ENCODE results near the gene AFG1L. TPM values are rescaled to one million over a fixed set of nuclear protein-coding genes. Genes with fewer than 3 reads are reported as not detected.
"Not testable (repeated sequence)": the region's sequence is repeated elsewhere in the genome, so short reads cannot be mapped to it uniquely, and the experiment has no call there.

Gene AFG1L
- total RNA-seq, 1 experiment from 2014 or later, result 7.1 TPM

DNA sequence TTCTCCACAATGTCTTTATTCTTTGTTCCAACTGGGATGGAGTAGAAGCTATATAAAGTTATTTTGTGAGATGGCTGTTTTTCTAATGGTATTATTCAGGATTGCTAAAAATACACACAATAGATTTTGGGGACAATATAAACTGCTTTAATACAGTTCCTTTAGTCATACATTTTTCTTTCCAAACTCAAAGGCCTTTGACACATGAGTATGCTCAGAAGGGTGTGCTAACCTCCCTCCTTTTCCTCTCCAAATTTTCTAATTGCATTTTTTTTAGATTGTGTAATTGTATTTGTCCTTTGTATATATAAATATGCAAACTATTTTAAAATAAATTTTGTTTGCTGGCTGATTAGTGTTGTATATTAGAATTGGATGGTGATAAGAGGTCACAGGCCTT, 146.3 kb downstream of the AFG1L start:
- H3K9me3 Mint-ChIP-seq (ENCODE audit: low read depth, unreplicated experiment), result no peaks in the 10 kb centered on the region
- CTCF ChIA-PET, result interaction anchor here (0.6 kb wide), 1 partner anchor 837 kb away, joined by 4 read pairs; no protein-coding TSS in a partner anchor
- TF ChIP-seq, protein P1, sequence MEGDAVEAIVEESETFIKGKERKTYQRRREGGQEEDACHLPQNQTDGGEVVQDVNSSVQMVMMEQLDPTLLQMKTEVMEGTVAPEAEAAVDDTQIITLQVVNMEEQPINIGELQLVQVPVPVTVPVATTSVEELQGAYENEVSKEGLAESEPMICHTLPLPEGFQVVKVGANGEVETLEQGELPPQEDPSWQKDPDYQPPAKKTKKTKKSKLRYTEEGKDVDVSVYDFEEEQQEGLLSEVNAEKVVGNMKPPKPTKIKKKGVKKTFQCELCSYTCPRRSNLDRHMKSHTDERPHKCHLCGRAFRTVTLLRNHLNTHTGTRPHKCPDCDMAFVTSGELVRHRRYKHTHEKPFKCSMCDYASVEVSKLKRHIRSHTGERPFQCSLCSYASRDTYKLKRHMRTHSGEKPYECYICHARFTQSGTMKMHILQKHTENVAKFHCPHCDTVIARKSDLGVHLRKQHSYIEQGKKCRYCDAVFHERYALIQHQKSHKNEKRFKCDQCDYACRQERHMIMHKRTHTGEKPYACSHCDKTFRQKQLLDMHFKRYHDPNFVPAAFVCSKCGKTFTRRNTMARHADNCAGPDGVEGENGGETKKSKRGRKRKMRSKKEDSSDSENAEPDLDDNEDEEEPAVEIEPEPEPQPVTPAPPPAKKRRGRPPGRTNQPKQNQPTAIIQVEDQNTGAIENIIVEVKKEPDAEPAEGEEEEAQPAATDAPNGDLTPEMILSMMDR (IDR thresholded peaks at IDR 0.05; ENCODE audit: unreplicated experiment), result no peak
- intact Hi-C loops (cut with micrococcal nuclease; ENCODE audit: unreplicated experiment), result no loop called here
- no TSS peak for BruUV-seq (replicated peaks)
- no peak overlapping the region for H3K4me3 Mint-ChIP-seq (ENCODE audit: low read depth, unreplicated experiment)
- H3K36me3 Mint-ChIP-seq (ENCODE audit: insufficient read depth, unreplicated experiment), result no peaks in the 10 kb centered on the region
- DNase-seq, result no peak
- no peak overlapping the region for H3K27ac Mint-ChIP-seq (ENCODE audit: unreplicated experiment)
- H3K27me3 Mint-ChIP-seq (ENCODE audit: unreplicated experiment), result no peaks in the 10 kb centered on the region
- H3K4me1 Mint-ChIP-seq (ENCODE audit: low read depth, unreplicated experiment), result no peaks in the 10 kb centered on the region

DNA sequence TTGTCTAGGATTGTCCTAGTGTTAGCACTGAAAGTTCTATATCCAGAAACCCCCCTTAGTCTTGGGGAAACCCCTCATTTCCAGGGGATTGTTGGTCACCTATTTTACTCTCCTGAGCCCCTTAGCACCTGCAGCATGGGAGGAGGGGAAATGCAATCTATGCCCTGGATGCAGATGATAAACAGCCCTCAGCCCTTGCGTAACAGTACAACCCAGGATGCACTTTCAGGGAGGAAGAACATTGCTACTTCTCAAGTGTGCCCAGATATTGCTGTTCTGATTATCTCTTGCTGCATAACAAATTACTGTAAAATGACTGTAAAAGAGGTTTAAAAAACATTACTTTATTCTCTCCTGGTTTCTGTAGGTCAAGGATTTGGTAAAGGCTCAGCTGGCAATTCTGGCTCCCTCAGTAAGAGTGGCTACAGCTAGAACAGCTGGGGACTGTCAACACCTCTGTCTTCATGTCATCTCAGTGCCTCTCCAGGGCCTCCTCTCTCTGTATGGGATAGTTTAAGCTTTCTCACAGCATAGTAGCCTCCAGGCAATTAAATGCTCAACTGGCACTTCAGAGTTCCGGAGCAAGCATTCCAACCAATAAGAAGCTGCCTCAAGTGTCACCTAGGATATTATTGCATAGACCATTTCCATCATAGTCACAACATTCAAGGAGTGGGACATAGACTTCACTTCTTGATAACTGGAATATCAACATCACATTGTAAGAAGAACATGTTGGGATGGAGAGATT, 148.1 kb downstream of the AFG1L start:
- Mint-ChIP-seq H3K27me3 (ENCODE audit: unreplicated experiment) (no peaks in the 10 kb centered on the region), H3K36me3 (ENCODE audit: insufficient read depth, unreplicated experiment) (no peaks in the 10 kb centered on the region), H3K27ac (ENCODE audit: unreplicated experiment) (no peak overlapping the region), H3K4me3 (ENCODE audit: low read depth, unreplicated experiment) (no peak overlapping the region), H3K4me1 (ENCODE audit: low read depth, unreplicated experiment) (no peaks in the 10 kb centered on the region), H3K9me3 (ENCODE audit: low read depth, unreplicated experiment) (no peaks in the 10 kb centered on the region)
- no peak for DNase-seq
- intact Hi-C loops (cut with micrococcal nuclease; ENCODE audit: unreplicated experiment), result no loop called here
- no TSS peak for BruUV-seq (replicated peaks)
- TF ChIP-seq, protein P1 (IDR thresholded peaks at IDR 0.05; ENCODE audit: unreplicated experiment), result no peak
- CTCF ChIA-PET, result interaction anchor here (0.6 kb wide), 1 partner anchor 90 kb away, joined by 10 read pairs; no protein-coding TSS in a partner anchor

DNA sequence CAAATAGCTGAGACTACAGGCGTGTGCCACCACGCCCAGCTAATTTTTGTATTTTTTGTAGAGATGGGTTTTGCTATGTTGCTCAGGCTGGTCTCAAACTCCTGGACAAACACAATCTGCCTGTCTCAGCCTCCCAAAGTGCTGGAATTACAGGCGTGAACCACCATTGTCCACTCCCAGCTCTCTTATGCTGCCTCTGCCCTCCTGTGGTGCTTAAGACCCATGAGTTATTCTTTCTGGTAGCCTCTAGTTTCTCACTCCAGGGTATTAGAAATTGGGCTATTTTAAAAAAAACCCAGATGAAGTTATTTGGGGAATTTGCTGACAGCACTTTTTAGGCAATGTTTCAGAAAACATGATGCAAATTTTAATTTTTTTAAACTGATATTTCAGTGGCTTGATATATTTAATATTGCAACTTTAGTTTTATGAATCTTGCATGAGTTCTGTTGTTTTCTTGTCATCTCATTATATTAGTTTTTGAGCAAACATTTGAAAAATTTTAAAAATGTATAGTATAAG, 151.8 kb downstream of the AFG1L start:
- no peaks in the 10 kb centered on the region for H3K27me3 Mint-ChIP-seq (ENCODE audit: unreplicated experiment)
- CTCF ChIA-PET, result interaction anchor here (0.7 kb wide), 1 partner anchor 13 kb away, joined by 4 read pairs; no protein-coding TSS in a partner anchor
- intact Hi-C loops (cut with micrococcal nuclease; ENCODE audit: unreplicated experiment), result no loop called here
- no peak for DNase-seq
- no peaks in the 10 kb centered on the region for H3K36me3 Mint-ChIP-seq (ENCODE audit: insufficient read depth, unreplicated experiment)
- no peak overlapping the region for H3K27ac Mint-ChIP-seq (ENCODE audit: unreplicated experiment)
- no peaks in the 10 kb centered on the region for H3K9me3 Mint-ChIP-seq (ENCODE audit: low read depth, unreplicated experiment)
- H3K4me1 Mint-ChIP-seq (ENCODE audit: low read depth, unreplicated experiment), result no peaks in the 10 kb centered on the region
- BruUV-seq (replicated peaks), result no TSS peak
- H3K4me3 Mint-ChIP-seq (ENCODE audit: low read depth, unreplicated experiment), result no peak overlapping the region
- TF ChIP-seq, protein P1 (IDR thresholded peaks at IDR 0.05; ENCODE audit: unreplicated experiment), result no peak

DNA sequence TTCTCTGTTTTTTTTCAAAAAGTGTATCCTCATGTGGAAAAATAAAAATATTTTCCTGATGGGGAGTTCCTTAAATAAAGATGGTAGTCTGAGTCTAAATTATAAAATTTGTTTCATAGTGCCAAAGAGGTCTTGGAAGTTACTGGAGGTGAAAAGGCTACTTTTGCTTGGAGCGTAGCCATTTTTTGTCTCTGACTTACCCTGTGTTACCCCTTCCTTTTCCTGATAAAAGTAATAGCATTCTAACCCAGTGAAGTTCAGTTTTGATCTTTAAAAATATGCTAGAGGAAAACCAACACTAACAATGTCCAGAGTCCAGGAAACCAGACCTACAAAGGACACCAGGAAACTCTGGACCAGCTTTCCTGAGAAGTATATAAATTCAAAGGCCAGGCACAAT, 153.6 kb downstream of the AFG1L start:
- CTCF ChIA-PET, result no interaction called here
- Mint-ChIP-seq H3K4me3 (ENCODE audit: low read depth, unreplicated experiment) (no peak overlapping the region), H3K4me1 (ENCODE audit: low read depth, unreplicated experiment) (no peaks in the 10 kb centered on the region), H3K36me3 (ENCODE audit: insufficient read depth, unreplicated experiment) (no peaks in the 10 kb centered on the region), H3K27me3 (ENCODE audit: unreplicated experiment) (no peaks in the 10 kb centered on the region), H3K27ac (ENCODE audit: unreplicated experiment) (no peak overlapping the region), H3K9me3 (ENCODE audit: low read depth, unreplicated experiment) (no peaks in the 10 kb centered on the region)
- TF ChIP-seq, protein P1 (IDR thresholded peaks at IDR 0.05; ENCODE audit: unreplicated experiment), result no peak
- DNase-seq, result no peak
- BruUV-seq (replicated peaks), result no TSS peak
- intact Hi-C loops (cut with micrococcal nuclease; ENCODE audit: unreplicated experiment), result no loop called here

DNA sequence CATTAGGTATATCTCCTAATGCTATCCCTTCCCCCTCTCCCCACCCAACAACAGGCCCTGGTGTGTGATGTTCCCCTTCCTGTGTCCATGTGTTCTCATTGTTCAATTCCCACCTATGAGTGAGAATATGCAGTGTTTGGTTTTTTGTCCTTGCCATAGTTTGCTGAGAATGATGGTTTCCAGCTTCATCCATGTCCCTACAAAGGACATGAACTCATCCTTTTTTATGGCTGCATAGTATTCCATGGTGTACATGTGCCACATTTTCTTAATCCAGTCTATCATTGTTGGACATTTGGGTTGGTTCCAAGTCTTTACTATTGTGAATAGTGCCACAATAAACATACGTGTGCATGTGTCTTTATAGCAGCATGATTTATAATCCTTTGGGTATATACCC, 154.9 kb downstream of the AFG1L start:
- BruUV-seq (replicated peaks); DNase-seq; H3K4me3 Mint-ChIP-seq (ENCODE audit: low read depth, unreplicated experiment); H3K27ac Mint-ChIP-seq (ENCODE audit: unreplicated experiment); CTCF ChIA-PET; intact Hi-C loops (cut with micrococcal nuclease; ENCODE audit: unreplicated experiment); H3K27me3 Mint-ChIP-seq (ENCODE audit: unreplicated experiment); H3K4me1 Mint-ChIP-seq (ENCODE audit: low read depth, unreplicated experiment); H3K9me3 Mint-ChIP-seq (ENCODE audit: low read depth, unreplicated experiment); H3K36me3 Mint-ChIP-seq (ENCODE audit: insufficient read depth, unreplicated experiment): not testable (repeated sequence)

Measured in Calu3 (cell line).